Stimulated activated CD4-positive, alpha-beta T cell treated with anti-CD3 and anti-CD28 coated beads, TNF-alpha, amount 100 ng/mL, for 24 hours (primary cell): Measurements from ENCODE around the gene DNM2.
"Not testable (repeated sequence)": the region's sequence is repeated elsewhere in the genome, so short reads cannot be mapped to it uniquely, and the experiment has no call there.

ENCODE experiments used
- DNase-seq, 3 experiments: peaks; one replicate each; pipeline ENCODE4 v3.0.0-alpha.2; 2020; ENCODE audit warnings: low read depth in 3 of 3

The DNM2 gene

GRCh38 chr19:10835089-10835753 is 117.3 kb downstream of the DNM2 start:
- DNase-seq: no peak

- peak; percentile 85 to 97 (median 94) for DNase-seq
Observed at GRCh38 chr19:10835754-10836478, 118.0 kb downstream of the DNM2 start, which contains the start of gene TMED1. TMED1 (minus strand) TSS chr19:10836212; CDS start chr19:10836191, 21 bp downstream.

GRCh38 chr19:10836479-10837330 is 118.8 kb downstream of the DNM2 start:
- peak; percentile 69 to 86 (median 71) for DNase-seq

GRCh38 chr19:10837649-10838048 is 119.8 kb downstream of the DNM2 start:
- DNase-seq: not testable (repeated sequence)

- DNase-seq: no peak
Observed at GRCh38 chr19:10838377-10838776, 120.5 kb downstream of the DNM2 start.

GRCh38 chr19:10839114-10840050 is 121.5 kb downstream of the DNM2 start:
- no peak for DNase-seq

DNA sequence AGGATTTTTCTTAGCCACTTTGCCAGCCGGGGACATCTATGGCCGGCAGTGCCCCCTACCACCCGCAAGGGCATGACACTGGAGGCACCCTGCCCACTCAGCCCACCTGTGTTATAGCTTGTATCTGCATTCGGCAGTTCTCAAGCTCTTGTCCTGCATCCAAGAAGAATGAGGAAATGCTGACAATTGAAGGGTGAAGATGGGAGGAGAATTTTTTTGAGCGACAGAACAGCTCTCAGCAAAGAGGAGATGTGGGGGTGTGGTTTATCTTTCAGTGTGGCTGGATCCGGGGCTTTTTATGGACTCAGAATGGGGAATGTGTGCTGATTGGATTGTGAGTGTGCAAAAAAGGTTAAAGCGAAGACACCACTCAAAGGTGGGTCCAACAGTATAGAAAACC is 124.9 kb downstream of the DNM2 start:
- no peak for DNase-seq

DNA sequence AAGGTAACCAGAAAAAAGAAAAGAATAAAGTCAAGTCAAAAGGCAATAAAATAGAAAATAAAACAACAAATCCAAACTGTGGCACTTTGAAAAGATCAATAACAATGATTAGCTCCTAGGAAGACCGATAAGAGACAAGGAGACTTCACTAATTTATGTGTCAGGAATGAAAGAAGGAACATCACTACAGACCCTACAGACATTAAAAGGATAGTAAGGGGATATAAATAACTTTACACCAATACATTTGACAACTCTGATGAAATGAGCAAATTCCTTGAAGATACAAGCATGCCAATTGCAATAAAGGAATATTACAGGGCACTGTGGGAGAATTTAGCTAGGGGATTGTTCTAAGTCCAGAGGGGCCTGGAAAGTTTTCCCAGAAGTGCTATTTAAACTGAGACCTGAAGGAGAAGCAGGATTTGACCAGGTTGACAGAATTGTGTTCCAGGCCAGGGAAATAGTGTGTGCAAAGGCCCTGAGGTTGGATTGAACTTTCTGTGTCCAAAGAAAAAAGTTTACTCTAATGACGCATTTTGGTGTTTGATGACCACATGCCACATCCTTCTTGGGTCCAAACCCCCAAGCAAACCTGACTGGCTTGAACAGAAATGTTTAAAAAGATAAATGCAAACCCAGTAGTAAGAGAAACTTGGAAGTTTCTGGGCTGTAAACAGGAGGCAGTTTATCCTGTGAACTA is 128.8 kb downstream of the DNM2 start:
- no peak for DNase-seq

GRCh38 chr19:10848230-10848856 is 130.5 kb downstream of the DNM2 start, which contains the start of gene C19orf38:
C19orf38 (plus strand) TSS chr19:10848415; CDS start chr19:10848509, 94 bp downstream.
- DNase-seq: no peak

DNA sequence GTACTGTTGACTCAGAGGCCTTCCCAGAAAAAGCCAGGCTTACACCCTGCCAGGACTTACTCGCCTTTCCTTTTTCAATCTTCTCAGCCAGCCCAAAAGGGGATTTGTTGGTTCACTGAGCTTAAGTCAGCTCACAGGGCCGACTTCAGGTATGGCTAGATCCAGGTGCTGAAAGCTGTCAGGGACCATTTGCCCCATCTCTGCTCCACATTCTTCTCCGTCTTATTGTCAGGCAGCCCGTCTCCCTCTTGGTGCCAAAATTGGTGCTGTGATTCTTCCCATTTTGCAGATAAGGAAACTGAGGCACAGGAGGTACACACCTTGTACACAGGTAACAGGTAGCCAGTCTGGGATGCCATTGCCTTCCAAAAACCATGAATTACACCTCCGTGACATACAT is 132.8 kb downstream of the DNM2 start:
- no peak for DNase-seq

DNA sequence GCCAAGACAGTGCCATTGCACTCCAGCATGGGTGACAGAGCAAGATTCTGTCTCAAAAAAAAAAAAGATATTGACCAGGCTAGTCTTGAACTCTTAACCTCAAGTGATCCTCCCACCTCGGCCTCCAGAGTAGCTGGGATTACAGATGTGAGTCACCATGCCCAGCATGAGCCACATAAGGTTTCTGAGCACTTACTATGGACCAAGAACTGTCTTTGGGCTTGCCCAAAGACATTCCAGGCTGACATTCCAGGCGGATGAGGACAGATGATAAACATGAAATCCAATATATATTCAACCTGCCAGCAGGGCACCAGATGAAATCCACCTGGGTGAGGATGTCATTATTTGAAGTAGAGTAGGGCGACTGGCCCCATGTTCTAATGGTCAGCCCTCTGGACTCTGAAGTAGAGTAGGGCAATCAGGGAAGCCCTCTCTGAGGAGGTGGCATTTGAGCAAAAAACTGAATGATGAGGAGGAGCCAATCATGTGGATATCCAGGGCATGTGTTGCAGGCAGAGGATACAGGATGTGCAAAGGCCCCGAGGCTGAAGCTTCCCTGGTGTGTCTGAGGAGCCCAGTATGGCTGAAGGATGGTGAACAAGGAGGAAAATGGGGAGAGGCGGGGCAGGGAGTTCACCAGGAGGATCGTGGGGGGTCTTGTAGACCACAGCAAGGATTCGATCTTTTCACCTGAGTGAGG is 134.4 kb downstream of the DNM2 start:
- DNase-seq: no peak

GRCh38 chr19:10852941-10853340 is 135.1 kb downstream of the DNM2 start:
- no peak for DNase-seq

DNA sequence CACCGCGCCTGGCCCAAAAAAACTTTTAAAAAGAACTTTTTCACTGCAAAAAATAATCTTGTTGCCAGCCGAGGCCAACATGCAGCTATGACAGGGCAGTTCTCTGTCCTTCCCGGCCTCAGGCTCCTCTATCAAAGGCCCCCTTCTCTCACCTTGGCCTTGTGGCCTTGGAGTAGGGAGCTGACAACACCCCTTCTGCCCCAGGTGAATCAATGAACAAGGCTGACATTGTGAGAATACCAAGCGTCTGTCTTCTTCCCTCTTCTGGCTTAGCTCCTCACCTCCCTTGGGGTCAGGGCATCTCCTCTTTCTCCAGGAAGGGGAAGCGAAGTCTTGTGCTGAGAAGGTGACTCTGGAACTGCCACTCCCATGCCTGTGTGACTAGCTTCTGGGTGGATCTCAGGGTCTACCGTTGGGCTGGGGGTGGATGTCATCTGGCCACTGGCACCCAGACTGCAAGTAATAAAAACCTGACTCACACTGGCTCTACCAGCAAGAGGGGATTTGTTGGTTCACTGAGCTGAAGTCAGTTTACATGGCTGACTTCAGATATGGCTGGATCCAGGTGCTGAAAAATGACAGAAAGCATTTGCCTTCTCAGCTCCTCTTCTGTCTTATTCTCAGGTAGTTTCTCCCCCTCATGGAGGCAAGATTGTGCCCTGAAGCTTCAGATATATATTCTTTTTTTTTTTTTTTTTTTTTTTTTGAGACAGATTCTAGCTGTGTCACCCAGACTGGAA is 136.6 kb downstream of the DNM2 start:
- no peak for DNase-seq

DNA sequence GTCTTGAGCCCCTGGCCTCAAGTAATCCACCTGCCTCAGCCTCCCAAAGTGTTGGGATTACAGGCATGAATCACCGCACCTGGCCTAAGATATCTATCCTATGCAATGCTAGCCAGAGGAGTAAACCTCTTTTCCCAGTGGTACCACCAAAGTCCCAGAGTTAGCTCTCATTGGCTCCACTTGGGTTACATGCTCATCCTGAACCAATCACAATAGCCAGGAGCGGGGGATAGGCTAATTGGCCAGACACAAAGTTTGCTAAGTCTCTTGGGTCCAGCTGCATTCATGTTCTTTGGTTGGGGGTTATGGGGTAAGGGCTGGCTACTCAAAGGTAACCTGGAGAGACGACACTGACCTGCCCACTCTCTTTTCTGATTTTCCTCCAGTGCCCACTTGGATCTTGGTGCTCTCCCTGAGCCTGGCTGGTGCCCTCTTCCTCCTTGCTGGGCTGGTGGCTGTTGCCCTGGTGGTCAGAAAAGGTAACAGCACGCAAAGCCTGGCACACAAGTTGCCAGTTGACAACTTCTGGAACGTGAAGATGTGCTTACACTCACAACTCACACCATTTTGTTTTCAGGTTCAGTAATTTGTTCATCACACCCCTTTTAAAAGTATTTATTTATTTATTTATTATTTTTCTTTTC is 138.1 kb downstream of the DNM2 start:
- DNase-seq: no peak

GRCh38 chr19:10856899-10857298 is 139.0 kb downstream of the DNM2 start:
- DNase-seq: not testable (repeated sequence)

DNA sequence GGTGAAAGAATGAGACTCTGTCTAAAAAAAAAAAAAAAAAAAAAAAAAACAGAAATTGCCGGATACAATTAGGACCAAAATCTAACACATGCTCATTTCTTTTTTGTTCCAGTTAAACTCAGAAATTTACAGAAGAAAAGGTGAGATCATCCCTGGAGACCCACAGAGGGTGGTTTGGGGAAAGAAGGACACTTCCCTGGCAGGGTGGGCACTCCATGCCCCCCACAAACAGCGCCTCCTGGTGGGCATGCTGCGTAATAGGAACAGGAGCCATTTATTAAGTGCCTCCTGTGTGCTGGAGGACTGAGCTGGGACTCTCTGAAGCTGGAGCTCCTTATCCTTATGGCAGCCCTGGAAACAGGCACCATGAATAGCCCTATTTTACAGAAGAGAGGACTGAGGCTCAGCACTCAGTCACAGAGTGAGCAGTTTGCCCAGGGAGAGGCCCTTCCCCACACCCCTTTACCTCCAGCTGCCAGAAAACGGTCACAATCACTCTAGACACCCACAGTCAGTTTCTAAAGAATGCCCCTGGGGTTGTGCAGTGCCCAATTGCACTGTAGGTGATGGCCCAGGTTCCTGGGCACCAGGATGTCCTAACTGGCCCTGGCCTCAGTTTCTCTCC is 140.4 kb downstream of the DNM2 start:
- no peak for DNase-seq

DNA sequence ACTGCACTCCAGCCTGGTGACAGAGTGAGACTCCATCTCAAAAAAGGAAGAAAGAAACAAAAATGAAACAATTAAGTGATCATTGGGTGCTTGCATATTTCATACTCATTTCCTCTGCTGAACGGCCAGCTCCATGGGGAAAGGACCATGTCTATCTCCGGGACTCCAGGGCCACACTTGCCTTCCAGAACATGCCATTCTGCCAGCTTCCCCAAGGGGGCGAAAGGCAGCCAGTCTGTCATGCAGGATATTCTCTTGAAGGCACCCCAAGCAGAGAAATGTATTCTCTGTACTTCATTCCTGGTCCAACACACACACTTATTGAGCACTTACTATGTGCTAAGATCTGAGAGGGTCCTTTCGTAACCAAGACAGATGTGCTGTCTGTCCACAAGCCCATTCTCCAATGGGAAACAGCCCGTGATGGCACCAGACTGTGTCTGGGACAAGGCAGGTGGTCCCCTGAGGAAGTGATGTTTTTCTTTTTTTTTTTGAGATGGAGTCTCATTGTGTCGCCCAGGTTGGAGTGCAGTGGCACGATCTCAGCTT is 143.3 kb downstream of the DNM2 start:
- peak in 1 of 3 experiments; percentile 20 for DNase-seq
